GM19193 (cell line): Measurements from ENCODE around the gene P4HA2.

Experiments
- POLR2A ChIP-seq: IDR thresholded peaks from 4 replicates; pipeline ENCODE4 v1.6.1; 2011; ENCODE audit not compliant: insufficient read depth, insufficient read length; ENCODE audit errors: extremely low read depth

Gene P4HA2

GRCh38 chr5:132190161-132190817, 37.4 kb downstream of the P4HA2 start:
- no peak for TF ChIP-seq POLR2A

DNA sequence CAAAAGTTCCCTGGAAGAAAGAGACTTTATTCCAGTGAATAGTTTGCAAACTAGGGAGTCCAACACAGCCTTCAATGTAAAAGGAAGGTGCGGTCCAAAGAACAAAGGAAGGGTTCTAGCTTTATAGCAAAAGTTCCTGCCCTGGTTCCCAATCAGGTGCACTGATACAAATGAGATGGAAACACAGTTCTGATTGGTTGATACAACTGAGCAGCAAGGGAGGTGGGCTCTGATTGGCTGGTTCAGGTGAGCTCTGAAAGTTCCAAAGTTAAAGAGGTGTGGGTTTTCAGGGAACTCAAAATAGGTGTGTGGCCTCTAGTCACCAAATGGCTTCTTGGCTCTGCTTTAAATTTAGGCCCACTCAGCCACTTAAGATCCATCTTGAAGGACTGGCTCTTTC, 43.1 kb downstream of the P4HA2 start:
- TF ChIP-seq POLR2A = no peak

DNA sequence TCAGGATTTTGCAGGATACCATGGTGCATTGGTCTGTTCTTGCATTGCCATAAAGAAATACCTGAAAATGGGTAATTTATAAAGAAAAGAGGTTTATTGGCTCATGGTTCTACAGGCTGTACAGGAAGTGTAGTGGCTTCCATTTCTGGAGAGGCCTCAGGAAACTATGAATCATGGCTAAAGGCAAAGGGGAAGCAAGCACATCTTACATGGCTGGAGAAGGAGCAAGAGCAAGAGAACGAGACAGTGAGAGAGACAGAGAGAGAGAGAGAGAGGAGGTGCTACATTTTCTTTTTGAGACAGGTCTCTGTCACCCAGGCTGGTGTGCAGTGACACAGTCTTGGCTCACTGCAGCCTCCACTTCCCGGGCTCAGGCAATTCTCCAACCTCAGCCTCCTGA, 43.9 kb downstream of the P4HA2 start:
- TF ChIP-seq POLR2A = no peak

- TF ChIP-seq POLR2A = no peak
Measured at GRCh38 chr5:132182359-132183040, 45.2 kb downstream of the P4HA2 start.

DNA sequence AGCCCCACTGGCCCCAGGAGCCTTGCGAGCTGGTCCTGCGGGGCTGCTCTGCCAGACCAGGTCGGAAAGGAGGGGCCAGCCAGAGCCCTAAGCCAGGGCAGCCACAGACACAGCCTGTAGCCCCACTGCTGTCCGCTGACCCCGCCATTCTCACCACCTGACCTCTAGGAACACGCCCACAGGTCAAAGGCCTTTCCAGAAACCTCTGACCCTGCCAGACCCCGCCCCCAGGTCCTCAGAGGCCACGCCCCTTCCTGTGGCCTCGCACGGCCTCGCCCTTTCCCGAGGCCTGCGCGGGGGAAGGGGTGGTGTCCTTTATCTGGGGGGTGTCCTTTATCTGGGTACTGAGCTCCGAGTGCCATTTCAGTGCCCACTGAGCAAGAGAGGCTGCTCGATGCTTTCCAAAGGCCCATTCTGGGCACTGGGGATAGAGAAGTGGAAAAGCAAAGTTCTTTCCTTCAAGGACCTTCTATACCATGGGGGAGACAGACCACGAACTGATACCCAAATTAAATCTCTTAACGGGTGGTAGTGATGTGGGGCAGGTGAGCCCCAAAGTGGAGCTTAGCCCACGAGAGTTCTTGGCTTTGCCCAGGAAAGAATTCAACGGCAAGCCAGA, 46.5 kb downstream of the P4HA2 start:
- TF ChIP-seq POLR2A = no peak

DNA sequence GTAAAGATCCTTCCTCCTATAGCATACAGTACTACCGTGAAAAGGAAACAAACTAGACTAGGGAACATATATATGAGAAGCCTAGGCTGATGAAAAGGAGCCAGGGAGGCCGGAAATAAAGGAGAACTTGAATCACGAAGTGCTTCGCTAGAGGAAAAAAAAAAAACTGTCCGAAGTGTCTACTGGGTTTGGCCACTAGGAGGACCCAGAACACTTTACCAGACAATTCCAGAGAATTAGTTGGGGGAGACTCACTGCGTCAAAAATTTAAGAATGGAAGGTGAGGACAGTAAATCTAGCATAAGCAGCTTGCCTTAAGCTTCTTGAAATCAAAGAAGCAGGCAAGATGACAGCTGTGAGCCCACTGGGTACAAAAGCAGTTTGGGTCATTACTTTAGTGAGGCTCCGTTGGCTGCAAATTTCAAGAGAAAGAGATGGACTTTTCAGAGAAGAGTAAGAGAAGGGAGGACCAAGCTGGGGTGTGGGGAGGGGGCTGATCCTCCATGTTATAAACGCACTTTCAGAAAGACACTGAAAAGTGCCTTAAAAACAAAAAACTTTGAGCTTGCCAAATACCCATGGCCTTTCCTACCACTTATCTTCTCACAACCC, 47.4 kb downstream of the P4HA2 start:
- TF ChIP-seq POLR2A = no peak

- no peak for TF ChIP-seq POLR2A
Measured at GRCh38 chr5:132179405-132179804, 48.2 kb downstream of the P4HA2 start.

- no peak for TF ChIP-seq POLR2A
Measured at GRCh38 chr5:132177691-132178149, 49.9 kb downstream of the P4HA2 start.

- TF ChIP-seq POLR2A = no peak
Measured at GRCh38 chr5:132176987-132177386, 50.7 kb downstream of the P4HA2 start.

DNA sequence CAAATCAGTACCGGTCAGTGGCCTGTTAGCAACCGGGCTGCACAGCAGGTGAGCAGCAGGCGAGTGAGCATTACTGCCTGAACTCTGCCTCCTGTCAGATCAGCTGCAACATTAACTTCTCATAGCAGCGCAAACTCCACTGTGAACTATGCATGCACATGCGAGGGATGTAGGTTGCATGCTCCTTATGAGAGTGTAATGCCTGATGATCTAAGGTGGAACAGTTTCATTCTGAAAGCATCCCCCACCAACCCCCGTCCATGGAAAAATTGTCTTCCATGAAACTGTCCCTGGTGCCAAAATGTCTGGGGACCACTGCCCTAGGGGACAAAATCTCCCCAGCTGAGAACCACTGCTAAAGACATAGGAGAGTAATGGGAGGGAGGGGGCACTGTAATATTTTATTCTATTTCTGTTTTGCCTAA, 51.1 kb downstream of the P4HA2 start:
- no peak for TF ChIP-seq POLR2A

- no peak for TF ChIP-seq POLR2A
Measured at GRCh38 chr5:132162945-132163344, 64.7 kb downstream of the P4HA2 start.

DNA sequence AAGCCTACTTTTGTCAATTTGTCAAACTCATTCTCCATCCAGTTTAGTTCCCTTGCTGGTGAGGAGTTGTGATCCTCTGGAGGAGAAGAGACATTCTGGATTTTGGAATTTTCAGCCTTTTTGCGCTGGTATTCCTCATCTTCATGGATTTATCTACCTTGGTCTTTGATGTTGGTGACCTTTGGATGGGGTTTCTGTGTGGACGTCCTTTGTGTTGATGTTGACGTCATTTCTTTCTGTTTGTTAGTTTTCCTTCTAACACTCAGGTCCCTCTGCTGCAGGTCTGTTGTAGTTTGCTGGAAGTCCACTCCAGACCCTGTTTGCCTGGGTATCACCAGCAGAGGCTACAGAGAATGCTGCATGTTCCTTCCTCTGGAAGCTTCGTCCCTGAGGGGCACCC, 71.2 kb downstream of the P4HA2 start:
- no peak for TF ChIP-seq POLR2A

- no peak for TF ChIP-seq POLR2A
Measured at GRCh38 chr5:132150565-132150964, 77.1 kb downstream of the P4HA2 start.

- no peak for TF ChIP-seq POLR2A
Measured at GRCh38 chr5:132147663-132148062, 80.0 kb downstream of the P4HA2 start.

DNA sequence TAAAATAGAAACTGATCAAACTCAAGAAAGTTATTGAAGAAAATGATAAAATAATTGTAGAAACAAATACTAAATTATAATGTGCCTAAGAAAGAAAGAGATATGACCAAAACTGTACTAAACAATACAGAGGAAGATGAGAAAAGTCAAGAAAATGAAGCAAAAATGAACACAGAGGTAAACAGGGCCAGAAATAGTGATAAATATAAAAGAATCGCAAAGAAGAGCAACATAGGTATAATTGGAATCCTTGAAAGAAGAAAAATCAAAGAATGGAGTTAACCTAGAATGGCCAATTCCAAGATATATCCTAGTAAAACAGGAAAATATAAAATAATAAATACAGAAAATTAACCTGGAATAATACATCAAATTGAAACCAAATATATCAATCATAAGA, 84.5 kb downstream of the P4HA2 start:
- no peak for TF ChIP-seq POLR2A
